ENCODE measurements around the gene CDCA5. TPM values are rescaled to one million over a fixed set of nuclear protein-coding genes. Genes with fewer than 3 reads are reported as not detected.

The CDCA5 gene, protein sequence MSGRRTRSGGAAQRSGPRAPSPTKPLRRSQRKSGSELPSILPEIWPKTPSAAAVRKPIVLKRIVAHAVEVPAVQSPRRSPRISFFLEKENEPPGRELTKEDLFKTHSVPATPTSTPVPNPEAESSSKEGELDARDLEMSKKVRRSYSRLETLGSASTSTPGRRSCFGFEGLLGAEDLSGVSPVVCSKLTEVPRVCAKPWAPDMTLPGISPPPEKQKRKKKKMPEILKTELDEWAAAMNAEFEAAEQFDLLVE
- 5.4 and 7.7 TPM in 2 replicates for total RNA-seq

GRCh38 chr11:65083834-65084597 lies at the start of gene CDCA5, which contains the start of gene ZFPL1:
TSS of gene CDCA5 (minus strand) at chr11:65084040. CDS start at chr11:65083978, 62 bp downstream.
TSS of gene ZFPL1 (plus strand) at chr11:65084222. CDS start at chr11:65084699, 477 bp downstream.

GRCh38 chr11:65121865-65122696 lies 38.2 kb upstream of the CDCA5 start, which contains the start of the genes FAU and MRPL49:
TSS of gene FAU (minus strand) at chr11:65122134. CDS start at chr11:65121813, 321 bp downstream.
TSS of gene MRPL49 (plus strand) at chr11:65122321. CDS start at chr11:65122347, 26 bp downstream.

DNA sequence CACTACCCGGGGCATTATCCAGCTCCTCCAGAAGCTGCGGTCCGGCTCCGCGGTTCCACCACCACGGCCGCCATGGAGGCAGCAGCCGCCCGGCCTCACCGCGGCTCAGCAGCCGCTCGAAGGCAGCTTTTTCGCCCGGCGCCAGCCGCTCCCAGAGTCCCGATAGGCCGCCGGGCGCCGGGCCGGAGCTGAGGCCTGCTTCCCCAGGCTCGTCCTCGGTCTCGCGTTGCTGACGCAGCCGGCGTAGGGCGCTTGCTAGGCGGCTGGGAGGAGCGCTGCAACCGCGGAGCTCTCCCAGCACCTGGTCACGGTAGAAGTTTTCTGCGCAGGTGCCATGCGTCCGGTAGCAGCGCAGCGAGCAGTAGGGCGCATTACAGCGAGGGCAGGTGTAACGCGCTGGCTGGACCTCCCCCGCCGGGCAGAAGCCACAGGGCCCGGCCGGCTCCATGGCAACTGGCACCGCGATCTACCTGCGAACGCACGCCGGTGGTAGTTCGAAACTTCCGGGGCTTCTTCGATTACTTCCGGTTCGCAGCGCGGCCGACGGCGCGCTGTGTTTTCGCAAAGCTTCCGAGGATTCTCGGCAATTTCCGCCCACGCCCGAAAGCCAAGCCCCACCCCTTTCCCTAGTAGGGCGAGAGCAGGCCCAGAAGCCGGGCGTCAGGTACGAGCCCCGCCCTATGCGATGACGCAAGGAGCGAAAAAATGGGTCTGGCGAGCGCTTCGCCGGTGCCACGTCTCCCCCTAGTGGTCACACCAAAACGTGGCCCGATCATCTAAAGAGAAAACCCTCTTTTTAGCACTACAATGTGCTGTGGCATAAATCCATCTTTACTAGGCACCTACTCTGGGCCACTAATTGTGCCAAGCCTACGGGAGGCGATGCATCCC lies 33.6 kb upstream of the CDCA5 start, which contains the start of gene ZNHIT2:
Gene ZNHIT2, minus strand, starts transcription at position 496 of the 891 bp plus-strand sequence. Its CDS starts 48 bp downstream, at position 448.

DNA sequence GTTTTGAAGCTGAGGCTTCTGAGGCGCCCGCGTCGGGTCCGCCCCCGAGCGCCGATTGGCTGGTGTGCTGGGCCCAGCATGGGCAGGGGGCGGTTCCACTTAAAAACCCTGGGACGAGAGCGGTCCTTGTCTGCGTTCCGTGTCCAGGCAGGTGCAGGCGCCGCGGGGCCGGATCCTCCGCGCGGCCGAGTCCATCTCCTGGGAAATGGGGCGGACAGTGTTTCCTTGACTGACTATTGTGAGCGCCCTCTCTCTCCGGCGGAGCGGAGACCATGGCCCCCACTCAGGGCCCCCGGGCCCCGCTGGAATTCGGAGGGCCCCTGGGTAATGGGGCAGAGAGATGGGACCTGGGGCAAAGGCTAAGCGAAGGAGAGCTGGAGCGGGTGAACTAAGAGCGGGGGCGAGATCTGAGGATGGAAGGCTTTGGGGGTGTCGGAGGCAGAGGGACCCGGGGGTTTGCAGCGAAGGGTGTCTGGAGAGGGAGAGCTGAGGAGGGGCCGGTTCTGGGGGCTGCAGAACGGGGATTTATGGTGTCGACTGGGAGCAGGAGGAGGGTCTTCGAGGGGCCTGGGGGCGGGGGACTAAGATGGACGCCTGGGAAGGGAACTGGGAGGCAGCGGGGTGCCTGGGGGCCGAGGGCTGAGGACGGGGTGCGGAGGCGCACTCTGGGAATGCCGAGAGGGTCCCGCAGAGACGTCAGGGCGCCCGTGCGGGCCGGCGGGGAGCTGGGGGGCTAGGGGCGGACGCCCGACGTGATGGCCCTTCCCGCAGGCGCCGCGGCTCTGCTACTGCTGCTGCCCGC lies 28.1 kb upstream of the CDCA5 start, which contains the start of gene TM7SF2:
Gene TM7SF2, plus strand, starts transcription at position 129 of the 802 bp plus-strand sequence. Its CDS starts 144 bp downstream, at position 273.

GRCh38 chr11:65095974-65096806 lies 12.3 kb upstream of the CDCA5 start, which contains the start of gene VPS51:
TSS of gene VPS51 (plus strand) at chr11:65096214. CDS start at chr11:65096251, 37 bp downstream.

DNA sequence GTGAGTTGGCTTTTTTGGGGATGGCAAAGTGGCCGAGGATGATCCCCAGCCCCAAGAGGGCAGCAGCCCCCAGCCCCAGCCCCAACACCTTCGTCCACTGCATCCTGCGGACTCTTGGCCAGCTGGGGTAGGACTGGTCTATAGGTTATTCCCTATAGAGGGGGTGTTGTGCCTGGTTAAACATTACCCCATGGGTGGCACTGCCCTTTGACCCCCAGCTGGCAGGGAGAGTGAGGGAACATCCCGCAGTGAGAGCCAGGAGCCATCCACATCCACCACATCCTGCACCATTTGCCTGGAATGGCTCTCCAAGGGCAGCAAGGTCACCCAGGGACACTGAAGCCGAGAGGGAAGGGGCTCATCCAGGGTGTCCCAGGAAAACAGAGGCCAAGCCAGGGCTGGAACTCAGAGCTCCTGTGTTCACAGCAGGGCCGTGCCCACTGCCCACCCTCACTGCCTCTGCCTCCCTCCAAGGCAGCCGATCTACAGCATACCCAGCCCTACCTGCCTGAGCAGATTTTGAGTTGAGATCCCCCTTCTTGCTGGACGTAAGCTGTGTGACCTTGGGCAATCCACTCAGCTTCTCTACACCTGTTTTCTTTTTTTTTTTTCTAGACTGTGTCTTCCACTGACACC lies 25.3 kb downstream of the CDCA5 start, which contains the start of gene NAALADL1:
Gene NAALADL1, minus strand, starts transcription at position 135 of the 636 bp plus-strand sequence. Its CDS starts 32 bp downstream, at position 103.

GRCh38 chr11:65040847-65041622 lies 42.8 kb downstream of the CDCA5 start, which contains the start of gene SAC3D1:
TSS of gene SAC3D1 (plus strand) at chr11:65041210. CDS start at chr11:65041293, 83 bp downstream.

Small RNA genes lying within 50 kb of the gene (small RNA-seq; reads per million reads assigned to genes)
- not detected for gene SNX15

Other genes starting within 250 kb of the CDCA5 start
- under 0.01 TPM in 2 replicates for gene CDC42BPG, start 239.4 kb downstream of the CDCA5 start, total RNA-seq
- gene EHD1, start 205.4 kb downstream of the CDCA5 start, total RNA-seq = 72.4 and 90.2 TPM in 2 replicates
- gene ATG2A, start 166.8 kb downstream of the CDCA5 start, total RNA-seq = 15.3 and 15.4 TPM in 2 replicates
- gene PPP2R5B, start 159.4 kb downstream of the CDCA5 start, total RNA-seq = 8.2 TPM in 2 replicates
- not detected in 2 replicates for gene GPHA2, start 148.1 kb downstream of the CDCA5 start, total RNA-seq
- not detected in 2 replicates for gene MAJIN, start 111.9 kb downstream of the CDCA5 start, total RNA-seq
- gene BATF2, start 87.1 kb downstream of the CDCA5 start, total RNA-seq = 0.39 and 1.4 TPM in 2 replicates
- gene ARL2, start 69.9 kb downstream of the CDCA5 start, total RNA-seq = 74.2 and 76.9 TPM in 2 replicates
- 11.9 and 13.4 TPM in 2 replicates for gene SNX15, start 56.6 kb downstream of the CDCA5 start, total RNA-seq
- gene SAC3D1, start 42.8 kb downstream of the CDCA5 start, total RNA-seq = 5.9 and 7.7 TPM in 2 replicates
- gene NAALADL1, start 25.5 kb downstream of the CDCA5 start, total RNA-seq = 18.5 and 25.1 TPM in 2 replicates
- 35.1 and 40.6 TPM in 2 replicates for gene ZFPL1, start 182 bp upstream of the CDCA5 start, total RNA-seq
- gene VPS51, start 12.2 kb upstream of the CDCA5 start, total RNA-seq = 123 and 217 TPM in 2 replicates
- gene TM7SF2, start 27.8 kb upstream of the CDCA5 start, total RNA-seq = 4.2 and 8.5 TPM in 2 replicates
- gene ZNHIT2, start 33.7 kb upstream of the CDCA5 start, total RNA-seq = 8.9 and 9.5 TPM in 2 replicates
- 154 and 175 TPM in 2 replicates for gene FAU, start 38.1 kb upstream of the CDCA5 start, total RNA-seq
- gene MRPL49, start 38.3 kb upstream of the CDCA5 start, total RNA-seq = 35.1 and 39.6 TPM in 2 replicates
- gene SYVN1, start 50.5 kb upstream of the CDCA5 start, total RNA-seq = 14.2 and 15.9 TPM in 2 replicates
- not detected in 2 replicates for gene SPDYC, start 86.2 kb upstream of the CDCA5 start, total RNA-seq
- 82.6 and 111 TPM in 2 replicates for gene CAPN1, start 97.9 kb upstream of the CDCA5 start, total RNA-seq
- gene POLA2, start 177.9 kb upstream of the CDCA5 start, total RNA-seq = 6.0 and 6.8 TPM in 2 replicates
- 21.0 and 24.5 TPM in 2 replicates for gene CDC42EP2, start 230.8 kb upstream of the CDCA5 start, total RNA-seq
- gene DPF2, start 249.8 kb upstream of the CDCA5 start, total RNA-seq = 45.1 and 47.1 TPM in 2 replicates